T-helper 2 cell treated with Interferon-gamma antibody and Interleukin-4, amounts not matched to agents 5 μg/mL and 100 μg/mL, for 36 hours (primary cell): ENCODE measurements around the gene COL4A3.

Experiments used
- DNase-seq: peaks from one replicate; pipeline ENCODE4 v3.0.0; 2021; ENCODE audit warnings: low spot score
- H3K27ac Mint-ChIP-seq: one replicate; pipeline ENCODE4 v1.8.0; 2021; ENCODE audit warnings: mild to moderate bottlenecking, mixed read lengths
- H3K27me3 Mint-ChIP-seq: one replicate; pipeline ENCODE4 v1.8.0; 2021; ENCODE audit warnings: low read depth, mixed read lengths
- H3K36me3 Mint-ChIP-seq: one replicate; pipeline ENCODE4 v1.8.0; 2021; ENCODE audit warnings: low read depth, mixed read lengths
- H3K4me1 Mint-ChIP-seq: one replicate; pipeline ENCODE4 v1.8.0; 2021; ENCODE audit warnings: low read depth, mixed read lengths
- H3K4me3 Mint-ChIP-seq: one replicate; pipeline ENCODE4 v1.8.0; 2022; ENCODE audit warnings: mild to moderate bottlenecking, moderate library complexity, mixed read lengths
- H3K9me3 Mint-ChIP-seq: one replicate; pipeline ENCODE4 v1.8.0; 2021; ENCODE audit warnings: mixed read lengths

The COL4A3 gene

GRCh38 chr2:227252831-227253230, 88.4 kb downstream of the COL4A3 start:
- no peak overlapping the region for H3K4me3 Mint-ChIP-seq
- no peaks in the 10 kb centered on the region for H3K36me3 Mint-ChIP-seq
- H3K9me3 Mint-ChIP-seq = no peaks in the 10 kb centered on the region
- H3K27me3 Mint-ChIP-seq = peaks cover 13% of the 10 kb centered on the region
- no peaks in the 10 kb centered on the region for H3K4me1 Mint-ChIP-seq
- H3K27ac Mint-ChIP-seq = no peak overlapping the region
- DNase-seq = no peak

GRCh38 chr2:227256605-227257004, 92.2 kb downstream of the COL4A3 start:
- H3K36me3 Mint-ChIP-seq = no peaks in the 10 kb centered on the region
- peaks cover 13% of the 10 kb centered on the region for H3K27me3 Mint-ChIP-seq
- DNase-seq = no peak
- no peak overlapping the region for H3K27ac Mint-ChIP-seq
- H3K9me3 Mint-ChIP-seq = no peaks in the 10 kb centered on the region
- H3K4me3 Mint-ChIP-seq = no peak overlapping the region
- no peaks in the 10 kb centered on the region for H3K4me1 Mint-ChIP-seq

DNA sequence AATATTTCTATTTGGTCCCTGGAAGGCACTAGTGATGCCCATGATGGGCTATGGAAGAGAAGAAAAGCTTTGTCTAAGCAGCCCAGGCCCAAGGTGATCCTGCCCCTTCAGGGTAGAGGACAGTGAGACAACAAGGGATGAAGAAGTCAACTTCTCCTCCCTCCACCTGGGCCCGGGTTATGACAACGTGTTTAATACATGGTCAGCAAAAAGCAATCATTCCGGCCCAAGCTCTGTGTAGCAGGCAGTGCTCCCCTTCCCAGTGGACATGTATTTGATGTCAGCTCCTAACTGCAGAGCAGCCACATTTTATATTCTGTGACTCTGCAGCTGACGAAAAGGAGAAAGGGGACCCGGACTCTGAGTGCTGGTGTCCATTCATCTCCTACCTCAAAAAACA, 93.4 kb downstream of the COL4A3 start:
- H3K27ac Mint-ChIP-seq = no peak overlapping the region
- no peaks in the 10 kb centered on the region for H3K4me1 Mint-ChIP-seq
- no peaks in the 10 kb centered on the region for H3K9me3 Mint-ChIP-seq
- H3K4me3 Mint-ChIP-seq = no peak overlapping the region
- H3K27me3 Mint-ChIP-seq = peaks cover 13% of the 10 kb centered on the region
- no peaks in the 10 kb centered on the region for H3K36me3 Mint-ChIP-seq
- no peak for DNase-seq

DNA sequence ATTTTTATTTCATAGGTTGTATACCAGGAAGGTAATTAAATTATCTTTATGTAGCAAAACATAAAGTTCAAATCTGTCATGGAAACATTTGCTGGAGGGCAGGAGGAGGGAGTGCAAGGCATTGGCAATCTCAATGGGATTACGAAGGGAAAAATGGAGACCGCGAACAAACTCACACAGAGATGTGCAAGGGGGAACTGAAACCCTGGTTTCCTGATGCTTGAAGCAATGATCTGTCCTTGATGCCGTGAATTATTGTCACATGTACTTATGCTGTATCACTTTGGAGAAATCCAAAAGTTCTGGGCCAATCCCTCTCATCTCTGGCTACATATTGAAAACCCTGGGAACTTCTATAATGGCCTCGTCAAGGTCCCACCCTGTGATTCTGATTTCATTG, 95.6 kb downstream of the COL4A3 start:
- Mint-ChIP-seq H3K27me3 (peaks cover under 1% of the 10 kb centered on the region), H3K36me3 (no peaks in the 10 kb centered on the region), H3K4me3 (no peak overlapping the region), H3K27ac (no peak overlapping the region), H3K9me3 (no peaks in the 10 kb centered on the region), H3K4me1 (no peaks in the 10 kb centered on the region)
- DNase-seq = no peak

DNA sequence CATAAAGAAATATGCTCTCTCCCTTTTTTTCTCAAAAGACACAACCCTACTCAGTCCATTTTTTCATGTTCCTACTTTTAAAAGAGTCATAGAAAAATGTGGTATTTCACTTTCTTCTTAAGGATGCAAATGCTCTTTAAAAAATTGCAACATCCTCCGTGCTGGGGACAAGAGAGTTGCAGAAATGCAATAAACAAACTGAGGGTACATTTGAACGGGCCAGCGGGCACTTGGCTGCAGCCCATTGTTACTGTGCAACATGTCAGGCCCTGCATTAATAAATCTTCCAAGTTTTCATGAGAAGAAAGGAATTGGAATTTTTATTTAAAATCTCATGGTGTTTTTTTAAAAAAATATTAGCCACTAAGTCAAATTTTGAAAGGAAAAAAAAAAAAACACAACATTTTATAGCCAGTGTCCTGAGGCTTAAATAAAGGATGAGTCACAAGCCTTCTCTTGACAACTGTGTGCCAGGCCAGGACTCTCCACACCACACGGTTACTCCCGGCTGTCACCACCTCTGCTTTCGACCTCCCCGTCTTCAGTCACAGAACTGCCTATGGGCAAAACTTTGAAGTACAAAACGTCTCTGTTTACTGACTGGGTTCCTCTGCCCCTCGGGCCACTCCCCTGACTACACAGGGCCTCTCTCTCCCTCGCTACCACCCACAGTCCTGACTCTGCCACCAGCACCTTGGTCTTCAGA, 103.1 kb downstream of the COL4A3 start:
- H3K9me3 Mint-ChIP-seq = no peaks in the 10 kb centered on the region
- no peaks in the 10 kb centered on the region for H3K36me3 Mint-ChIP-seq
- no peaks in the 10 kb centered on the region for H3K4me1 Mint-ChIP-seq
- H3K27ac Mint-ChIP-seq = no peak overlapping the region
- no peak for DNase-seq
- H3K4me3 Mint-ChIP-seq = no peak overlapping the region
- peaks cover 2% of the 10 kb centered on the region for H3K27me3 Mint-ChIP-seq

- DNase-seq = no peak
Observed at GRCh38 chr2:227280895-227281294, 116.5 kb downstream of the COL4A3 start.

GRCh38 chr2:227285741-227286236, 121.4 kb downstream of the COL4A3 start:
- DNase-seq = no peak
- Mint-ChIP-seq H3K36me3 (no peaks in the 10 kb centered on the region), H3K4me3 (no peak overlapping the region), H3K4me1 (no peaks in the 10 kb centered on the region), H3K27me3 (no peaks in the 10 kb centered on the region), H3K9me3 (no peaks in the 10 kb centered on the region), H3K27ac (no peak overlapping the region)

More at GRCh38 chr2:227280895-227281294, 116.5 kb downstream of the COL4A3 start:
- Mint-ChIP-seq H3K9me3 (no peaks in the 10 kb centered on the region), H3K27me3 (no peaks in the 10 kb centered on the region), H3K27ac (no peak overlapping the region), H3K36me3 (no peaks in the 10 kb centered on the region), H3K4me1 (no peaks in the 10 kb centered on the region), H3K4me3 (no peak overlapping the region)

GRCh38 chr2:227287771-227288170, 123.3 kb downstream of the COL4A3 start:
- H3K4me3 Mint-ChIP-seq = no peak overlapping the region
- no peaks in the 10 kb centered on the region for H3K4me1 Mint-ChIP-seq

DNA sequence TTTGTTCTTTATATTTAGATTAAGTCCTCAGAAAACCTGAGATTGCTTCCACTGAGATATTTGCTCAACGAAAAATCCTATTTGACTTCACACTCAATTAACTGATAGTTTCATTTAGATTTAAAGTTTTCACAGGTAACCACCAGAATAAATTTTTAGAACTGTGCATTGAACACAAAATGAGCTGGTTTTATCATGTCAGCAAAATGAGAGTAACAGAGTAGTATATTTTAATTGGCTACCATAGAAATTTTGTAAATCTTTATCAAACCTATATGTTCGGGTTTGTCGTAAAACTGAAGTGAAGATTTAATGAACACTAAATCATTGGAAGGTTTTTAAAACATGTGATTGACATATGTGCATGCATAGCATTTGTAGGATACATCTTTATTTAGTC, 127.9 kb downstream of the COL4A3 start:
- H3K27ac Mint-ChIP-seq = no peak overlapping the region
- DNase-seq = no peak
- peaks cover 4% of the 10 kb centered on the region for H3K4me1 Mint-ChIP-seq
- no peaks in the 10 kb centered on the region for H3K27me3 Mint-ChIP-seq
- no peaks in the 10 kb centered on the region for H3K9me3 Mint-ChIP-seq
- H3K4me3 Mint-ChIP-seq = no peak overlapping the region
- H3K36me3 Mint-ChIP-seq = no peaks in the 10 kb centered on the region

More at GRCh38 chr2:227287771-227288170, 123.3 kb downstream of the COL4A3 start:
- Mint-ChIP-seq H3K27ac (no peak overlapping the region), H3K9me3 (no peaks in the 10 kb centered on the region), H3K27me3 (no peaks in the 10 kb centered on the region), H3K36me3 (no peaks in the 10 kb centered on the region)
- no peak for DNase-seq

DNA sequence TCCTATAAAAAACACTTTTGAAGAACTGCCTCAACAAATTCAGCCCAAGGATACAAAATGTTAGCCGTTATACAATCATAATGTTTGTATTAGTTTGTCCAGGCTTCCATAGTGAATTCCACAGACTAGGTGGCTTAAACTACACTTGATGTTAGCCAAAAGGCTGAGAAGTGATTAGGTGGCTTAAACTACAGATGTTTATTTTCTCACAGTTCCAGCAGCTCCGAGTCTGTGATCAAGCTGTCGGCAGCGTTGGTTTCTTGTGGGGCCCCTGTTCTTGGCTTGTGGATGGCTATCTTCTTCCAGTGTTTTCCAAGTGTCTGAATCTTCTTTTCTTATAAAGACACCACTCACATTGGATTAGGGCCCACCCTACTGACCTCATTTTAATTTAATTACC, 129.1 kb downstream of the COL4A3 start:
- DNase-seq = no peak
- Mint-ChIP-seq H3K27me3 (no peaks in the 10 kb centered on the region), H3K27ac (no peak overlapping the region), H3K4me3 (no peak overlapping the region), H3K4me1 (peaks cover 4% of the 10 kb centered on the region), H3K36me3 (no peaks in the 10 kb centered on the region), H3K9me3 (no peaks in the 10 kb centered on the region)

GRCh38 chr2:227295806-227296205, 131.4 kb downstream of the COL4A3 start:
- DNase-seq = no peak
- Mint-ChIP-seq H3K9me3 (no peaks in the 10 kb centered on the region), H3K36me3 (no peaks in the 10 kb centered on the region), H3K4me1 (peaks cover 4% of the 10 kb centered on the region), H3K27ac (no peak overlapping the region), H3K4me3 (no peak overlapping the region), H3K27me3 (no peaks in the 10 kb centered on the region)

DNA sequence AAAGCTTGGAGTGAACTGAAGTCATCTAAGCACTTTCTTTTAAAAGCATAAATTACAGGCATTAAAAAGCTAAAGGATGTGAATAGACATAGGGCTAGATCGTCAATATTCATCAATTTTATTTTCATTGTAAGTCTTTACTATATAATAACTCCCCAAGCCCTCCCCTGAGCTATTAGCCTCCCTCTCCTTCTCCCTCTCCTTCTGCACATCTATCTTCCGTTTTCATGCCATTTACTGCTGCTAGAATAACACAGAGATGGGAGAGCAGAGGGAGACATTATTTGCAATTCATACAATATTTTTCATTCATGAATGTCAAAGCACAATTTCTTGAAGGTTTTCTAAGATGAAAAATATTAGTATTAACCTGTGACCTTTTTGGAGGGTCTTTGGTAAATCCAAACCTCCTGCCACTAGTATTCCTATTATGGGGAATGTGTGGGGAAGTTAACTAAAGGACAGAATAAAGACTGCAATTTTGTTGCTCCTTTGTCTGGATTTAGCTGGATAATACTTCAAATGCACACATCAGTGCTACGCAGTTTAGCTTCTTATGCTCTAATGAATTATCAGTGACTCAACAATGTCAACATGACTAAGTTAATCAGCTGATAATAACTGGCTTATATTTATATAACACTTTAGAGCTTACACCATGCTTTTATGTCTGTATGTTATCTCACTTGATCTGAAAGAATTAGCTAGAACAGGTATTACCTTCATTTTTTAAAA, 132.4 kb downstream of the COL4A3 start:
- Mint-ChIP-seq H3K4me3 (no peak overlapping the region), H3K9me3 (no peaks in the 10 kb centered on the region), H3K4me1 (peaks cover 4% of the 10 kb centered on the region), H3K36me3 (no peaks in the 10 kb centered on the region), H3K27me3 (no peaks in the 10 kb centered on the region), H3K27ac (no peak overlapping the region)
- no peak for DNase-seq

GRCh38 chr2:227301523-227301922, 137.1 kb downstream of the COL4A3 start:
- Mint-ChIP-seq H3K27me3 (no peaks in the 10 kb centered on the region), H3K9me3 (no peaks in the 10 kb centered on the region), H3K27ac (no peak overlapping the region), H3K4me1 (no peaks in the 10 kb centered on the region), H3K4me3 (no peak overlapping the region), H3K36me3 (no peaks in the 10 kb centered on the region)
- no peak for DNase-seq

- Mint-ChIP-seq H3K9me3 (no peaks in the 10 kb centered on the region), H3K27me3 (peaks cover 1% of the 10 kb centered on the region), H3K36me3 (no peaks in the 10 kb centered on the region)
Observed at GRCh38 chr2:227308784-227309183, 144.4 kb downstream of the COL4A3 start.

More at GRCh38 chr2:227308784-227309183, 144.4 kb downstream of the COL4A3 start:
- no peak for DNase-seq
- no peak overlapping the region for H3K27ac Mint-ChIP-seq
- no peaks in the 10 kb centered on the region for H3K4me1 Mint-ChIP-seq
- H3K4me3 Mint-ChIP-seq = no peak overlapping the region
